ENCODE results near the gene PPP2R3B. TPM values are rescaled to one million over a fixed set of nuclear protein-coding genes. Genes with fewer than 3 reads are reported as not detected.
A peak's percentile ranks its signal among the peaks of the same experiment; 100 is the strongest.
"Not testable (repeated sequence)": the region's sequence is repeated elsewhere in the genome, so short reads cannot be mapped to it uniquely, and the experiment has no call there.

Gene PPP2R3B
- total RNA-seq, 2 donors from 2014 or later: 12.0 to 38.8 TPM

DNA sequence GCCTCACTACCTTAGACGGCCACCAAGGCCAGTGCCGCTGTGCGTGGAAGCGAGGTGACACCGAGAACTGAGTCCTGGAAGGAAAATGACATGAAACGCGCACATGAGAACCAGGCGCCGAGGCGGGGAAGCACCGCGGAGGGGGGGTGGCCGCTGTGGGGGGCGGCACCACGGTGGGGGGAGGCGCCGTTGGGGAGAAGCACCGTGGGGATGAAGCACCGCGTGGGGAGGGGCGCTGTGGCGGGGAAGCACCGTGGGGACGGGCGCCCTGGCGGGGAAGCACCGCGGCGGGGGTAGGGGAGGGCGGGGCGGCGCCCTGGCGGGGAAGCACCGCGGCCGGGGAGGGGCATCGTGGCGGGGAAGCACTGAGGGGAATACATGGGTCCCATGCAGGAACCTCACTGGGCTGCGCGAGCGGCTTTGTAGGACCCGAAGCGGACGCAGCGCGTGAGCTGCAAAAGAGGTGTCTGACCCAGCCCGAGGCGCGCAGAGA, 28.0 kb downstream of the PPP2R3B start:
- no peaks in the 10 kb centered on the region for H3K27me3 Mint-ChIP-seq
- no peak overlapping the region for H3K27ac Mint-ChIP-seq
- peaks cover 27% of the 10 kb centered on the region for H3K36me3 Mint-ChIP-seq

DNA sequence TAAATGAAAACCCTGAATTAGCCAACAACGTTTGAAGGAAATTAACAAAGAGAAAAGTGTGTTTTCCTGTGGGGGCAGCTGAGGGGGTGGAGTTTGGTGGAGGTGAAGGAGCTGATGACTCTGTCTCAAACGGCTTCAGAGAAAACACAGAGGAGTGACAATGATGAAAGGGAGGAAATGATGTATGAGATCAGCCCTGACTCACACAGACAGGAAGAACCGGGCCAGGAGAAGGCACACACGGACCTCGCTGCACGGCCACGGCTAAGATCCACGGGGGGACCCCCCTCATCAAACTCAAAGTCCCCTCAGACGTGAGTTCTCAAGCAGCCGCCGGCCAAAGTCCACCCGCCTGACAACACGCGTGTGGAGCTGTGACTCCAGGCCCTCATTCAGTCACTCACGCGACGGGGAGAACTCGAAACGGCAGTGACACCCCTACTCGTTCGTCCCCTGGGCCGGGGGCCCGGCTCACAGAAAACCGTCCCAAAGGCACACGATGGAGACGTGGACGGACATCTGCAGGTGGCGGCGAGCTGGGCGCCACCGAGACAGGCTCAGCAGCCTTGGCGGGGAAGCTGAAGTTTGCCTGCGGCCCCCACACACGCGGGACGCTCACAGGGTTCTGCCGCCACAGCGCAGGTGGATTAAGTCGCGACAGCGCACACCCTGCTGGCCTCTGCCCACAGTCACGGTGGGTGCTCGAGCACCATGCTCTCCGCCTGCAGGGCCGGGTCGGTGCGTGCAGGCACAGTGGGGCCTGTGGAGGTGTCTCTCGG, 28.8 kb downstream of the PPP2R3B start:
- ATAC-seq (peak; percentile 80 to 91), DNase-seq (ENCODE audit: low spot score) (peak; percentile 59)
- Mint-ChIP-seq H3K27me3 (no peaks in the 10 kb centered on the region), H3K4me1 (ENCODE audit: low read depth in 2 of 2) (peaks cover 22 to 28% of the 10 kb centered on the region in 2 donors), H3K27ac (peak overlapping the region; percentile 76 to 89), H3K9me3 (peaks cover 11% of the 10 kb centered on the region), H3K36me3 (peaks cover 27% of the 10 kb centered on the region), H3K4me3 (peak overlapping the region; percentile 50)

More for the DNA sequence above, 28.0 kb downstream of the PPP2R3B start:
- H3K9me3 Mint-ChIP-seq: peaks cover 11% of the 10 kb centered on the region
- H3K4me1 Mint-ChIP-seq (ENCODE audit: low read depth in 2 of 2): peaks cover 22 to 34% of the 10 kb centered on the region in 2 donors
- ATAC-seq (no peak), DNase-seq (ENCODE audit: low spot score) (no peak)
- no peak overlapping the region for H3K4me3 Mint-ChIP-seq

GRCh38 chrX:357035-357692, 29.5 kb downstream of the PPP2R3B start:
- peaks cover 24% of the 10 kb centered on the region for H3K36me3 Mint-ChIP-seq
- peak overlapping the region; percentile 76 to 89 for H3K27ac Mint-ChIP-seq
- peaks cover 22 to 28% of the 10 kb centered on the region in 2 donors for H3K4me1 Mint-ChIP-seq (ENCODE audit: low read depth in 2 of 2)
- H3K27me3 Mint-ChIP-seq: no peaks in the 10 kb centered on the region
- no peak for ATAC-seq
- H3K4me3 Mint-ChIP-seq: peak overlapping the region; percentile 50
- DNase-seq (ENCODE audit: low spot score): no peak
- H3K9me3 Mint-ChIP-seq: peaks cover 9% of the 10 kb centered on the region

- Mint-ChIP-seq H3K9me3 (peaks cover 8% of the 10 kb centered on the region), H3K4me3 (peak overlapping the region; percentile 50), H3K36me3 (peaks cover 22% of the 10 kb centered on the region), H3K4me1 (ENCODE audit: low read depth in 2 of 2) (peaks cover 22 to 26% of the 10 kb centered on the region in 2 donors), H3K27ac (peak overlapping the region; percentile 76 to 89), H3K27me3 (no peaks in the 10 kb centered on the region)
- ATAC-seq: peak in 1 of 2 donors; percentile 55
- DNase-seq (ENCODE audit: low spot score): peak; percentile 51
Measured at GRCh38 chrX:356385-357034, 30.2 kb downstream of the PPP2R3B start.

- no peaks in the 10 kb centered on the region for H3K27me3 Mint-ChIP-seq
- no peak for ATAC-seq
- H3K4me3 Mint-ChIP-seq: no peak overlapping the region
- peak; percentile 29 for DNase-seq (ENCODE audit: low spot score)
- peaks cover 8% of the 10 kb centered on the region for H3K9me3 Mint-ChIP-seq
- H3K4me1 Mint-ChIP-seq (ENCODE audit: low read depth in 2 of 2): peaks cover 22 to 26% of the 10 kb centered on the region in 2 donors
- H3K27ac Mint-ChIP-seq: peak overlapping the region in 1 of 2 donors; percentile 37
- H3K36me3 Mint-ChIP-seq: peaks cover 22% of the 10 kb centered on the region
Measured at GRCh38 chrX:355329-356050, 31.2 kb downstream of the PPP2R3B start.

GRCh38 chrX:353566-354535, 32.9 kb downstream of the PPP2R3B start:
- Mint-ChIP-seq H3K27me3 (no peaks in the 10 kb centered on the region), H3K36me3 (peaks cover 11% of the 10 kb centered on the region), H3K4me3 (no peak overlapping the region), H3K4me1 (ENCODE audit: low read depth in 2 of 2) (peaks cover 22 to 26% of the 10 kb centered on the region in 2 donors), H3K9me3 (peaks cover 8% of the 10 kb centered on the region), H3K27ac (peak overlapping the region in 1 of 2 donors; percentile 37)
- ATAC-seq (no peak), DNase-seq (ENCODE audit: low spot score) (peak; percentile 34)

- Mint-ChIP-seq H3K27me3 (no peaks in the 10 kb centered on the region), H3K4me3 (no peak overlapping the region), H3K9me3 (peaks cover 7% of the 10 kb centered on the region), H3K36me3 (peaks cover 10% of the 10 kb centered on the region), H3K27ac (no peak overlapping the region), H3K4me1 (ENCODE audit: low read depth in 2 of 2) (peaks cover 22 to 28% of the 10 kb centered on the region in 2 donors)
- ATAC-seq (no peak), DNase-seq (ENCODE audit: low spot score) (peak; percentile 22)
Measured at GRCh38 chrX:352582-353314, 34.0 kb downstream of the PPP2R3B start.

DNA sequence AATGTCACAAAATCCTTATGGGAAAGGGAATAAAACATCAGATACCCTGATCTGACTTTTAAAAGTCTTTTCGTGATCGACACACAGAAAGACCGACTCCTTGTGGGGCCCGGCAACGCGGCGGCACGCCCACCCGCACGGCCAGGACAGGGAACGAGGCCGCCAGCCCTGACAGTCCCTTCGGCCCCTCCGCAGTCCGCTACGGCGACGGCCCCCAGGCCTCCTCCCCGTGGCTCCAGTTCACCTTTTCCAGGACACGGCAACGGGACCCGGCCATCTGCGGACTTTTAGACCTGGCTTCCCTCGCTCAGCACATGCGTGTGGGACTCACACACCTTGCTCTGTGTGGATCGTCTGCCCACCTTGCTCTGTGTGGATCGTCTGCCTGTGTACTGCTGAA, 34.5 kb downstream of the PPP2R3B start:
- H3K4me1 Mint-ChIP-seq (ENCODE audit: low read depth in 2 of 2): peaks cover 16 to 22% of the 10 kb centered on the region in 2 donors
- no peak overlapping the region for H3K4me3 Mint-ChIP-seq
- no peak overlapping the region for H3K27ac Mint-ChIP-seq
- ATAC-seq (no peak), DNase-seq (ENCODE audit: low spot score) (no peak)
- H3K27me3 Mint-ChIP-seq: no peaks in the 10 kb centered on the region
- peaks cover 3% of the 10 kb centered on the region for H3K9me3 Mint-ChIP-seq
- peaks cover 4% of the 10 kb centered on the region for H3K36me3 Mint-ChIP-seq

GRCh38 chrX:351736-352135, 35.0 kb downstream of the PPP2R3B start:
- no peaks in the 10 kb centered on the region for H3K9me3 Mint-ChIP-seq
- no peak overlapping the region for H3K27ac Mint-ChIP-seq
- no peaks in the 10 kb centered on the region for H3K27me3 Mint-ChIP-seq
- peaks cover 12 to 17% of the 10 kb centered on the region in 2 donors for H3K4me1 Mint-ChIP-seq (ENCODE audit: low read depth in 2 of 2)
- H3K4me3 Mint-ChIP-seq: no peak overlapping the region
- ATAC-seq: no peak
- peak; percentile 46 for DNase-seq (ENCODE audit: low spot score)
- H3K36me3 Mint-ChIP-seq: no peaks in the 10 kb centered on the region

DNA sequence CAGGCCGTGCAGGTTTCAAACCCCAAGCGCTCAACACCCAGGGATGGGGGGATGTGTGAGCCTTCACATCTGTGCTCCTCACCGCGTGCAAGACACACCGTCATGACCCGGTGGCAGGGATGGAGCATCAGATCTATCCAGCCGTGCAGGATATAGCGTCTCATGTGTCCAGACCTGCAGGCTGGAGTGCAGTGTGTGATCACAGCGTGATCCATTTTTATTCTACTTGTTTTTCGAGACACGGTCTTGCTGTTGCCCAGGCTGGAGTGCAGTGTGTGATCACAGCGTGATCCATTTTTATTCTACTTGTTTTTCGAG, 35.4 kb downstream of the PPP2R3B start:
- not testable (repeated sequence) for DNase-seq (ENCODE audit: low spot score); H3K9me3 Mint-ChIP-seq; H3K27me3 Mint-ChIP-seq; H3K4me3 Mint-ChIP-seq; H3K36me3 Mint-ChIP-seq; ATAC-seq; H3K27ac Mint-ChIP-seq
- peaks cover 7 to 13% of the 10 kb centered on the region in 2 donors for H3K4me1 Mint-ChIP-seq (ENCODE audit: low read depth in 2 of 2)

DNA sequence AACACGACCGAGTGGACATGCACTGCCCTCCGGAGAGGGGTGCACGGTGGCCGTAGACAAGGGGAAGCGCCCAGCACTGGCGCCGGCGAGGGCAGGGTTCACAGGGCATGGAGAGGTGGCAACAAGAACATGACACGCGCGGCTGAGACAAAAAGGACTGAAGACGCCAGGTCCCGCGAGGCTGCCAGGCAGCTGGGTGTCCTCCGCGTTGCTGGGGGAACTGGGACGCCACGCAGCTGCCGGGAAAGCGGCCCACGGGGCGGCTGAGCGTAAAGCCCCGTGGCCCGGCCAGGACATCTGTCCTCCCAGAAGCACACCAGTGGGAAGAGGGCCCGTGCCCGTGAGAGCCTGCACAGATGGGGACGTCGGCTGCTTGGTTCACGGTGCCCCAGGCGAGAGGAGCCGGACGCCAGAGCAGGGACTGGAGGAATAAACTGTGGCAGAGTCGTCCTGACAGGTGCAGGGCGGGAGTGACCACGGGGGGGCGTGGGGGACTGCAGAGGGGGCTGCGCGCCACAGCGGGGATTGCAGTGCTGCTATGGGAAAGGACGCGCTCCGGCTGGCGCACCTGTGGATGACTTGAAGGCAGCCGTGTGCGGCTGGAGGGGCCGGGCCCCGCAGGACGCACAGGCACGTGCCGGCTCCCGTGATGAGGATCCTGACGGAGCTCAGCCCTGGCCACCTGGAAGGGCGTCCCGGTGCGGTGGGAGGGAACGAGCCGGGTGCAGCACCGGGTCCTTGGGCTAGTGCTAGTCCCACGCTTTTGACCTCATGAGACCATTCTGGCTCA, 36.0 kb downstream of the PPP2R3B start:
- H3K9me3 Mint-ChIP-seq: no peaks in the 10 kb centered on the region
- H3K27ac Mint-ChIP-seq: no peak overlapping the region
- no peak for ATAC-seq
- peak; percentile 57 for DNase-seq (ENCODE audit: low spot score)
- H3K4me3 Mint-ChIP-seq: no peak overlapping the region
- H3K4me1 Mint-ChIP-seq (ENCODE audit: low read depth in 2 of 2): peaks cover 6 to 10% of the 10 kb centered on the region in 2 donors
- H3K36me3 Mint-ChIP-seq: no peaks in the 10 kb centered on the region
- H3K27me3 Mint-ChIP-seq: no peaks in the 10 kb centered on the region

All from natural killer cell treated with Interleukin-12 subunit alpha and Interleukin-12 subunit beta and Interleukin-15 and Interleukin-18, amount 100 ng/mL, for 72 hours (primary cell).